GM21526 (cell line): ENCODE results near the gene MRM1.

Experiments used
- ATAC-seq: cut with Tn5 transposase; IDR thresholded peaks from one replicate; pipeline ENCODE4 v1.9.1; 2021; ENCODE audit warnings: moderate library complexity; ENCODE audit not compliant: unreplicated experiment, low FRiP score

MRM1 gene, protein sequence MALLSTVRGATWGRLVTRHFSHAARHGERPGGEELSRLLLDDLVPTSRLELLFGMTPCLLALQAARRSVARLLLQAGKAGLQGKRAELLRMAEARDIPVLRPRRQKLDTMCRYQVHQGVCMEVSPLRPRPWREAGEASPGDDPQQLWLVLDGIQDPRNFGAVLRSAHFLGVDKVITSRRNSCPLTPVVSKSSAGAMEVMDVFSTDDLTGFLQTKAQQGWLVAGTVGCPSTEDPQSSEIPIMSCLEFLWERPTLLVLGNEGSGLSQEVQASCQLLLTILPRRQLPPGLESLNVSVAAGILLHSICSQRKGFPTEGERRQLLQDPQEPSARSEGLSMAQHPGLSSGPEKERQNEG

DNA sequence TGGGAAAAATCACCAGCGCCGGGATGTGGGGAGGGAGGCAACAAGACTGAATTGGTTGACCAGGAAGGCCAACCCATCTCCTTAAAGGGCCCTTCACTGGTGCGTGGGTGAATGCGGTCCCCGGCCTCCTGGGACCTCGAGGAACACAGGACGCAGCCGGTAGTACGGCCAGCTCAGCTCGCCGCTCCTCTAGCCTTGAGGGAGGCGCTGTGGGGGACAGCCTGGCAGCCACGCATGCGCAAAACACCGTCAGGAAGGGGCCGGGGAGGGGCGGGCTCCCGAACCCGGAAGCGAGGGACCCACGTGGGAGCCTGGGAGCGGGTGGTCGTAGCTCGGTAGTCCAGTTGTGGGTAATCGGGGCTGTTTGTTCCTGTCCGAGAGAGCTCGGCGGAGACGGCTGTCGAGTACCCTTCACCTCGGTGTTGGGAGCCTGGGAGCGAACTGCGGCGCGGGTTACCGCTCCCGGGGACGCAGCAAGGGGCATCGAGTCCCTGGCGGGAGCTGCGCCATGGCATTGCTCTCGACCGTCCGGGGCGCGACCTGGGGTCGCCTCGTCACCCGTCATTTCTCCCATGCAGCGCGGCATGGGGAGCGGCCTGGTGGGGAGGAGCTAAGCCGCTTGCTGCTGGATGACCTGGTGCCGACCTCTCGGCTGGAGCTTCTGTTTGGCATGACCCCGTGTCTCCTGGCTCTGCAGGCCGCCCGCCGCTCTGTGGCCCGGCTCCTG, at the start of gene MRM1:
Gene MRM1 (plus strand): TSS at position 281 of the 727 bp plus-strand sequence. CDS start 228 bp downstream, at position 509.
- peak; percentile 64 for ATAC-seq

DNA sequence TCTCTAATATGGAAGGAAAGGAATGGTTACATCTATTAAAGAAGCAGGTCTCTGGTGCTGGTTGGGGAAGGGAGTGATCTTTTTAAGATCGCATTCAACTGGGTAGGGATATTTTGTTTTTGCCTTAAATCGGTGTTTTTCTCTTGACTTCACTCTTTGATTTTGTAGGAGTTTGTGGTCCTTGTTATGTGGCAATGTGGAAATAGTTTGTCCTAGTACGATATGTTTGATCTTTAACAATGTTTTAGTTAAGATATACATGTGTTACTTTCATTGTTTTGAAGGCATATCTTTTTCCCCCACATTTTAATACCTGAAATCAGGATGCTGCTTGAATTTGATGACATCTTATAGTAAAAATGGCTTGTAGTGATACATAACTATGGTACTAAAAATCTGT, 47.9 kb upstream of the MRM1 start:
- ATAC-seq = no peak

DNA sequence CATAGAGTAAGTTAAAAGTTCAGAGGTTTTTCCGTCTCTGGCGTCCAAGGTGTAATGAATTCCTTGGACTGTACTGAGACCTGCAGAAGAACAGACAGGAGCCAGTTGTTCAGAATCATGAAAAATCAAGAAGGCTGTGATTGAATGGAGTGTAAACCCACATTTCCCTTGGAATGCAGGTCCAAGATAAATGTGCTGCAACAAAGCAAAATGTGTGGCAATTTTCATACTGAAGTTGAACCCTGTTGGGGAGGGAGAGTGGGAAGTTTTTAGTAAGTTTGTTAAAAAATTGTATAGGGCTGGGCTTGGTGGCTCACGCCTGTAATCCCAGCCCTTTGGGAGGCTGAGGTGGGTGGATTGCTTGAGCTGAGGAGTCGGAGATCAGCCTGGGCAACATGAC, 35.3 kb upstream of the MRM1 start:
- ATAC-seq = no peak

DNA sequence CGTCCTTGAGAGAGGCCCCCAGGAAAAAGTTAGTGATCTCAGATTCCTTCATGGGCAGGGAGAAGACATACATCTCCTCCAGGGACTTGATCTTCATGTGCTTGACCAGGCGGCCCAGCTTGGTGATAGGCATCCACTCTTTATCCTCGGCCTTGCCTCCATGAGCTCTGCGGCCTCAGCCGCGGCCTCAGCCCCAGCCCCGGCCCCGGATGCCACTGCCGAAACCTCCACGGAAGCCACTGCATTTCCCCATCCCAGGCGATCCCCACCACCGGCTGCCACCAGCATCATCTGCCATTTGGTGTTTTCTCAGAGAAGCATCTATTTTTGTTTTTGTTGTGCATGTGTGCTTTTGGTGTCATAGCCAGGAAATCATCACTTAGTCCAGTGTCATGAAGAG, 26.4 kb upstream of the MRM1 start:
- ATAC-seq = no peak

DNA sequence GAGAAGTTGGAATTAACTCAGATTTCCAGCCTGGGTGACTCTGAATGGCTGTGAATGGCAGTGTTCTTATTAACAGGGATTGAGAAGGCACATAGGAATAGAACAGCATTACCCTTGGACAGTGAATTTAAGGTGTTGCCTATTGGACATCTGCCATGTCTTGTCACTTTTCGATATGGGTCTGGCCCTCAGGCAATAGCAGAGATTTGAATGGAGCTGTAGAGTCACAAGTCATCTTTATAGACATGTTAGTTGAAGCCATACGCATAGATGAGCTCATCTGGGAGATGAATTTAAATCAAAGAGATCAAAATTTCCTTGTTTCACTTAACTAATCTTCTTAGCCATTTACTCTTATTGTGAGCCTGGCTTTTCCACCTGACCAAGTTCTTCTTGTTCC, 24.6 kb upstream of the MRM1 start:
- no peak for ATAC-seq

DNA sequence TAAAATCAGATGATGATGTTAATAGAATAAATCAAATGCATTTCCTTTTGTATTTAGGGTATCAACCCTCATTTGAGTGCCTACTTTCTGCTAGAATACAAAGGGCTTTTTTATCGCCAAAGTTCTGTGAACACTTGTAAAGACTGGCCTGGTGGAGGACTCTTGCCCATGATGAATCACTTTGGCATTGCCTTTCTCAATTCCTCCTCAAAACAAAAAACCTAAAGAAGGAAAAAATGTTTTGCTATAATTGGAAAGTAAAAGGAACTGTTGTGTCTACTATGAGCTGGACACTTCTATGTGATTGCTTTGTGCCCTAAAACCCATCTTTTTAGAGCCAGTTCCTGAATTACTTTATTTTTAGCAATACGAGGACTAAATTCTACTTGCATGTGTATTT, 22.7 kb upstream of the MRM1 start:
- ATAC-seq = no peak

DNA sequence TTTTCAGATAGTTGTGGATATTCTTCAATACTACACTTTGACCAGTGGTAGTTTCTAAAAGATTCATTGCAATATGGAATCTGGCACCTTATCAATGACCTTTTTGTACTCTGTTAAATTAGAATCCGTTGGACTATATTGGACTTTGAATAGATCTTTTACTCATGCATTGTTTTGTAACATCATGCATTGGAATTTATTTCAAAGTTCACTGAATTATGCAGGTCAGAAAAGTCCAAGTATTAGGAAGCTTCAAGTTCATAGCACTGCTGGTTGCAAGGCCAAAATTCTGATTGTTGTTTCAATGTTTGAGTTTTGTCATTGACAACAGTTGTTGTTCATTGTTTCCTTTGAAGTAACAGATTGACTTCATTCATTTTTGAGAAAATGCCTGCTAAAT, 17.6 kb upstream of the MRM1 start:
- ATAC-seq = no peak

DNA sequence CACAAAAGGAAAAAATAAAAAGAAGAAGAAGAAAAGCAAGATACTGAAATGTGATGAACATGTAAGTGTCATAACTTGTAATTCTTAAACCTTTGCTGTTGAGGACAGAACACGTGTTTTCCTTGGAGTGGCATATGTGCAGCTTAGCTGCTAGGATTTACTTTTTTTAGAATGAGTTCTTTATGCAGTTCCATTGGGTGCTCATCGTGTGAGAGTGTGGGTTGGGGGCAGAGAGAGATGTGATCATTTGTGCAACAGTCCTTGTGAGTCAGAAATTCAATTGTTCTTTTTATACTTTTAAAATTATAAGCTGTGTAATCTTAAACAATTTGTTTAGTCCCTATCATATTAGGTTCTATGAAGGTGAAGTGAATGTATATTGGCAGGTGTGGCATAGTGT, 15.2 kb upstream of the MRM1 start:
- no peak for ATAC-seq

DNA sequence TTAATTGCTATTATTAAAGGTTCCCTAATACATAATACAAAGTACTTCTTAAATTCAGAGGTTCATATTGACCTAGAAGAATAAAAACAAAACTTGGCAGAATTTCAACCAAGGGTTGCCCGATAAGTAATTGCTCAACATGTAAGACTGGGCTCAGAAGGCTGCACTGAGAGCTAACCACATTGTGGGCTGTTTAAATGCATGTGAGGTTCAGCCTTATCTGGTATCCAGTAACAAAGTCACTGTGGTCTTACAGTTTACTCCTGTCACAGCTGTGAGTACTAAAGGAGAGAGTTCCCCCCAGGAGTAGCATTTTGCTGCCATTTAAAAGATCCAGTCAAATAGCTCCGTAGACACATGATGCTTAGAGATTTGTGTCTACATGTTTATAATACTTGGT, 11.3 kb upstream of the MRM1 start:
- ATAC-seq = no peak

DNA sequence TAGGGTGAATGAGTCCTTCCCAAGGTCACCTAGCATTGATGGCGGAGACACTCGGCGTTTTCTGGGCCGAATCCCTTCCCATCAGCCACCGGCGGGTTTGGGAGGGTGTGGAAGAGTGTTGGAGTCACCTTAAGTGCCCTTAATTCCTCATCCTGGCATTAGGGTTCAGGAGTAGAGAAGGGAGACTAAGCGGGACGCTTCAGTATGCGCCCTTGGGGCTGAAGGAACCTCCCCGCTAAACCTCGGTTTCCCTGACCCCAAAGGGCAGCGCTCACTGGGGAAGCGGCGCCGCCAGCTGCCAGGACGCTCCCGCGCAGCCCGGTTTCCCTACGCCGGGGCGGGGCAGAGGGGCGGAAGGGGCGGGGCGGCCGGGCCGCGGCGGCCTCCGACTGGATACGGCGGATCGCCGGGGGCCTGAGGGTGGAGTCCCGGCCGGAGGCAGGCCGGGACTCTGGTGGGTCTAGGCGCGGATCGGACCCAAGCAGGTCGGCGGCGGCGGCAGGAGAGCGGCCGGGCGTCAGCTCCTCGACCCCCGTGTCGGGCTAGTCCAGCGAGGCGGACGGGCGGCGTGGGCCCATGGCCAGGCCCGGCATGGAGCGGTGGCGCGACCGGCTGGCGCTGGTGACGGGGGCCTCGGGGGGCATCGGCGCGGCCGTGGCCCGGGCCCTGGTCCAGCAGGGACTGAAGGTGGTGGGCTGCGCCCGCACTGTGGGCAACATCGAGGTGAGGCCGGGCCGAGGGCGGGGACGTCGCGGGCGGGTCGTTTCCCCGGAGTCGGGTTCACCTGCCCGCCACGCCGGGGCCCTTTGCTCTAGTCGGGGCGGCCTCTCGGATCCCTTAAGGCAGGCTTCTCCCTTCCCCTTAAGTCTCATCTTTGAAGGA, 9.7 kb upstream of the MRM1 start, which contains the start of gene DHRS11:
Gene DHRS11 (plus strand): TSS at position 446 of the 882 bp plus-strand sequence. CDS start 131 bp downstream, at position 577.
- no peak for ATAC-seq

DNA sequence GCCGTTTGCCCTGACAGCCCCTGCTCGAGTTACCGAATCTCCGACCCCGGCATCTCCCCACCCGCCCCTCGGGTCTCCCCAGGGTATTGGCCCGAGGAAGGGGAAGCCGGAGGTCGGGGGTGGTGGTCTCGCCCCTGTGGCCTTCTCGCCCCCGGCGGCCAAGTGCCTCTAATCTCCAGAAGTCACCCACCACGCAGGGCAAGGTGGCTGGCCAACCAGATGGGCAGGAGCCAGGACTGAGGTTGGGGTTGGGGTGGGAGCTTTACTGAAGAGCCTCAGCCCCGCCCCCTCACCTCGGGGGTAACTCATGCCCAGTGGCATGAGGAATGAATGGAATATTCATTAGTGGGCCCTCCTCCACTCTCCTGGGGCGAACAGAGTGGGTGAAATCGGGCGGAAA, 9.1 kb upstream of the MRM1 start:
- ATAC-seq = no peak

DNA sequence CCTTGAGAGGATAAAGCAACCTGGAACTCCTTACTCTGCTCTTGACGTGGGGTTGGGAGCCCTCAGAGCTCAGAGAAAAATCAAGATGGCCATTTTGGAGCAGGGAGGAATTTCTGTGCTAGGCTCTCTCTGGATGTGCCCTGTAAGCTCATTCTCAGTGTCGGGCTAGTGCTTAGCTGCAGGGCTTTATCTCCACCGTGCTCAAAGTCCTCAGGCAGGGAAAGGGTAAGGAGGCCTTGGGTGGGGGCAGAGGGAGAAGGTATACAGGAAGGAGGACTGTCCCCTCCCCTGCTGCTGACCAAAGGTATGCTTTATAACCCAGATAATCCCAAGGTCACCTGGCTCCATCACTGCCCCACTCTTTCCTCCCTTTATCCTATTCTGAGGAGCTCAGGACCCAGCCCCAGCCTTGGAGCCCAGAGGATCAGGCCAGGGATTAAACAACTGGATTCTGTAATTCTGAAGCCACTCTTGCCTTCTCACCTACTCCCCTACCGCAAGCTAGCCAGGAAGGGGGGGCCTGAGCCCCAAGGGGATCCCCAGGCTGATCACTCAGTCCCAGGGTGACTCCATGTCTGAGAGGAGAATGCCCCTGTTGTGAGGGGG, 8.6 kb upstream of the MRM1 start:
- ATAC-seq = no peak

DNA sequence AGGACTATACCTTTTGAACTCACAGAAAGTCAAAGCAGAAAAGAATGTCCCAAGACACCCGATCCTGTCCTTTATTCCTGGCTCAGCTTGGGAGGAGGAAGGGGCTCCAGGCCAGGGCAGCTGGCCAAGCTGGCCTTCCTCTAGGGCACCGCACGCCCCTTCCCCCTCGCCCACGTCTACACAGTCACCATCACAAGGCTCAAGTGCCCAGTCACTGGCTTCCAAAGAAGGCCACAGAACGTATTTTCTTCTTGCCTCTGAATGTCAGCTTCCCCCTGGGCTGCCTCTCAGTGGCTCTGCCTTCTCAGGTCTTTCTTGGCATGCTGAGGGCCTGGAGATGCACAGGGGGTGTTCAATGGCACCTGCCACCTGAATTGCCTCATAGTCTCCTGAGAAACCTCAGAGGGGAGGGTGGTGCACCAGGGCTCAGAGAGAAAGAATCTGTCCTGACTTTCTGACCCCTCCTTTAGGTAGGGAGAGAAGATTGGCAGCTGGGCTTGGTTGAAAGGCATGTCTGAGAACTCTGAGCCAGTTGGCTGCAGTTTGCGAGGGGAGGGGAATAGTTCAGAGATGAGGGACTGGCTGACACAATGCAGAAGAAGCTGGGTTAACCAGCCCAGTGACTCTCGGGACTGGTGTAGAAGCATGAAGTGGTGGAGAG, 7.6 kb upstream of the MRM1 start:
- no peak for ATAC-seq

DNA sequence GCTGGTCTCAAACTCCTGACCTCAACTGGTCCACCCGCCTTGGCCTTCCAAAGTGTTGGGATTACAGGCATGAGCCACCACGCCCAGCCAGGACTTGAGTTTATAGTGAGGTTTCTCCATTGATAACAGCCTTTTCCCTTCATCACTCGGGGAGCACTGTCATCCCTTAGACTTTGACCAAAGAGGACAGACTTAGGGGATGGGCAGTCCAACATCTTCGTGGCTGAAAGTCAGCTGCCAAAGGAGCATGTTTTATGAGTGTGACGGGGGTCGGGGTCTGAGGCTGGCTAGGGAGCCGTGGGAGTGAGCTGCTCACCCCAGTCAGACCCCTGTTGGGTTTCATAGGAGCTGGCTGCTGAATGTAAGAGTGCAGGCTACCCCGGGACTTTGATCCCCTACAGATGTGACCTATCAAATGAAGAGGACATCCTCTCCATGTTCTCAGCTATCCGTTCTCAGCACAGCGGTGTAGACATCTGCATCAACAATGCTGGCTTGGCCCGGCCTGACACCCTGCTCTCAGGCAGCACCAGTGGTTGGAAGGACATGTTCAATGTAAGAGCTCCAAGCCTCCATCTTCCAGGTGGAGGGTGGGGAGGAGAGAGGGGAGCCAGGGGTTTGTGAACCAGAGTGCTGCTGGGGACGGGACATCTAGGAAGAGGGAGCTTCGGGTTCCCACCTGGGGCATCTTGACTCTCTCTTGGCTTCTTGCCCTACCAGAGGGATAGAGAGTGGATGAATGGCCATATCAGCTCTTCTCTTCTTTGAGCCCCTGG, 6.6 kb upstream of the MRM1 start:
- no peak for ATAC-seq

DNA sequence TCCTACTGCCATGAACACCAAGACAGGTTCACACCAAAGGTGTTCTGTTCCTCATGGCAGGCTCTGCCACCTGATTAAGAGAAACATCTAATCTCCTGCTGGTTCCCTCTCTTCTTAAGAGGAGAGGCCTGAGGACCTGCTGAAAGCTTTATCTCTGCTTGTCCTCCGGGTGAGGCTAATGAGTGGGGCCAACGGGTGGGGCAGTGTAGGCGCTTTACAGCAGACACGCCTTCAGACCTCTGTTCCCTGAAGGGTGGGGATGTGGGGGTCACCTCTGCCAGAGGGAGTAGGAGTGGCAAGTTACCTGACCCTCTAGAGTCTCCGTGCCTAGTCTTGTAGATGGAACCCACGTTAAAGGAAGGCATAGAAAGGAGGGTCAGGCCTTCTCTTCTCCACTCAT, 4.2 kb upstream of the MRM1 start:
- ATAC-seq = no peak

DNA sequence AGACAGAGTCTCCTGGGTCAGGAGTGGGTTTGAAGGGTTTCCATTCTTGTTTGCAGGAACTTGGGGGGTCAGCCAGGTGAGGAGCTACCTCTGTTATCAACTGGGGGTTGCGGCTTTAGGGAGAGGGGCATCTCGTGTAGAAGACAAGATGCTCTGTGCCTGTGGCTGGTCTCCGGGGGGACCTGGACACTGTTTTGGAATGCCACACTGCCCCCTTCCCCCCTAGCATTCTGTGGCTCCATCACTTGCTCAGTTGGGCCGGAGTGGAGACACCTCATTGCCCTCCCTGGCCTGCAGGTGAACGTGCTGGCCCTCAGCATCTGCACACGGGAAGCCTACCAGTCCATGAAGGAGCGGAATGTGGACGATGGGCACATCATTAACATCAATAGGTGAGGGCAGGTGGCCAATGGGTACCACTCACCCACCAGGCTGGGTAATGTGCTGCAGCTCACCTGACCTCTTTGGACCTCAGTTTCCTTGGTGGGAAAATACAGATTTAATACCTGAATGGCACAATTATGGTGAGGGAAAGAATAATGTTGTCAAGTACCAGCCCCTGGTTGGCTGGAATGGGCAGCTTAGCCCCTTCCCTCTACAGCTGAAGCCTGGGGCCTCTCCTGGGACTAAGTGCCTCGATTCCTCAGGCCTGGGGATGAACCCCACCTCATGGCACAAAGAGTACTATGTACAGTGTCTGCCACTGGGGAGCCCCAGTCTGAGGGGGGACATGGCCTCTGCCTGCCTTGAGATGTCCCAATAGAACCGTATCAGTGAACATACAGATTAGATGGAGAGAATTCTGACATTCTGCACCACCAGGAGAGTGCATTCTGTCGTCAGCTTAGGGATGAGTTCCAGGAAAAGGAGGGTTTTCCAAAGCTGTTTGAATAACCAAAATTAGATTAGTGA, 3.3 kb upstream of the MRM1 start:
- ATAC-seq = no peak

DNA sequence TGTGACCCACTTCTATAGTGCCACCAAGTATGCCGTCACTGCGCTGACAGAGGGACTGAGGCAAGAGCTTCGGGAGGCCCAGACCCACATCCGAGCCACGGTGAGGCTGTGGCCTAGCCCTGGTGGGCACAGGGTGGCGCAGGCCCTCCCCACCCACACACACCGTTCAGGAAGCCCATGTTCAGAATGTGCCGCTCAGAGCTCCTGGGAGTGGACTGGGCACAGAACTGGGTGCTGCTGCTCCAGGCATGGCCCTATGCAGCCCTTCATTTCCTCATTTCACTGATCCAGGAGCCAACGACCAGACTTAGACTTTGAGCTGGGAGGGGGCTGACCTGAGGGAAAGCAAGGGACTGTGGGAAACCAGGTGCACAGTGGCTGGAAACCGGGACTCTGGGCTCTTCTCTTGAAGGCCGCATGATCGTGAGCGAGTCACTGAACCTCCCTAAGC, 2.4 kb upstream of the MRM1 start:
- ATAC-seq = no peak

DNA sequence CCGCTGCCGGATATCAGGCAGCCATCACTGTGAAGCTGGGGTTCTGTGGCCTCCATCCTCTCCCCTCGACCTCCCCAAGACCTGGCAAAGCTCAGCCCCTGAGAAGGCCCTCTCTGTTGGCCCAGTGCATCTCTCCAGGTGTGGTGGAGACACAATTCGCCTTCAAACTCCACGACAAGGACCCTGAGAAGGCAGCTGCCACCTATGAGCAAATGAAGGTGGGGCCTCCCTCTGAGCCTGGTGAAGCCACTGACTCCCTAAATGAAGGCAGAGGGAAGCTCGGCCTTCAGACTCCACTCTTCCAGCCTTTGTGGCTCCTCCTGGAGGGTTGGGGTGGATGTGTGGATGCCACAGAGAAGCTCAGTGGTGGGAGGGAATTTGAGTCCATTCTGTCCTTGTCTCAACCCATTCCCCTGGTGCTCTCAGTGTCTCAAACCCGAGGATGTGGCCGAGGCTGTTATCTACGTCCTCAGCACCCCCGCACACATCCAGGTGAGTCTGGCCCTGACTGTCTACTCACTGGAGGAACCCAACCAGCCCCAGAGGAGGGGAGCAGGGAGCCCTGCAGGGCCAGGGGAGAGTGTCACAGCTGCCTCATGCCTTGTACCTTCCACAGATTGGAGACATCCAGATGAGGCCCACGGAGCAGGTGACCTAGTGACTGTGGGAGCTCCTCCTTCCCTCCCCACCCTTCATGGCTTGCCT, 1.7 kb upstream of the MRM1 start:
- no peak for ATAC-seq
